Astrocyte (in vitro differentiated cells and primary cell): ENCODE measurements around the gene OR8D2. TPM values are rescaled to one million over a fixed set of nuclear protein-coding genes. Genes with fewer than 3 reads are reported as not detected.
A peak's percentile ranks its signal among the peaks of the same experiment; 100 is the strongest.
"Not testable (repeated sequence)": the region's sequence is repeated elsewhere in the genome, so short reads cannot be mapped to it uniquely, and the experiment has no call there.

Experiments used
- DNase-seq: peaks from one replicate; pipeline ENCODE4 v3.0.0-alpha.2; 2010; ENCODE audit warnings: low read depth
- FAIRE-seq: peaks from 2 replicates; lab custom pipeline; 2011; peaks lifted over from hg19 to GRCh38; lab: Jason Lieb, UNC
- H2AFZ ChIP-seq: 2 replicates; pipeline ENCODE4 v1.6.0; 2012; ENCODE audit warnings: low read depth, low read length, inconsistent platforms
- H3K27ac ChIP-seq: 2 replicates; pipeline ENCODE4 v1.5.1; 2011; ENCODE audit warnings: low read depth, low read length, inconsistent platforms
- H3K27me3 ChIP-seq: 2 replicates; pipeline ENCODE4 v1.6.0; 2011; ENCODE audit warnings: low read length, inconsistent platforms; ENCODE audit not compliant: insufficient read depth
- H3K36me3 ChIP-seq: 2 replicates; pipeline ENCODE4 v1.5.1; 2011; ENCODE audit warnings: low read length, inconsistent platforms; ENCODE audit not compliant: insufficient read depth
- H3K4me1 ChIP-seq: 2 replicates; pipeline ENCODE4 v1.5.1; 2011; ENCODE audit warnings: low read length, inconsistent platforms; ENCODE audit not compliant: insufficient read depth
- H3K4me2 ChIP-seq: 2 replicates; pipeline ENCODE4 v1.6.0; 2012; ENCODE audit warnings: low read length, inconsistent platforms
- H3K4me3 ChIP-seq: 2 replicates; pipeline ENCODE4 v1.5.1; 2011; ENCODE audit warnings: low read depth, mild to moderate bottlenecking, low read length, inconsistent platforms; ENCODE audit not compliant: insufficient read depth
- H3K79me2 ChIP-seq: 2 replicates; pipeline ENCODE4 v1.6.0; 2012; ENCODE audit warnings: mild to moderate bottlenecking, low read length, inconsistent platforms; ENCODE audit not compliant: insufficient read depth
- H3K9ac ChIP-seq: 2 replicates; pipeline ENCODE4 v1.6.0; 2012; ENCODE audit warnings: mild to moderate bottlenecking, low read length, inconsistent platforms
- H3K9me3 ChIP-seq: 2 replicates; pipeline ENCODE4 v1.5.1; 2012; ENCODE audit warnings: low read depth, mild to moderate bottlenecking, low read length, inconsistent platforms; ENCODE audit not compliant: insufficient read depth
- H4K20me1 ChIP-seq: 2 replicates; pipeline ENCODE4 v1.6.0; 2012; ENCODE audit warnings: low read length, inconsistent platforms; ENCODE audit not compliant: insufficient read depth
- H3K27ac Mint-ChIP-seq: one replicate; pipeline ENCODE4 v1.8.0; 2021; ENCODE audit warnings: mild to moderate bottlenecking, mixed read lengths; ENCODE audit not compliant: unreplicated experiment
- H3K27me3 Mint-ChIP-seq: one replicate; pipeline ENCODE4 v1.8.0; 2021; ENCODE audit warnings: low read depth, mixed read lengths; ENCODE audit not compliant: unreplicated experiment
- H3K36me3 Mint-ChIP-seq: one replicate; pipeline ENCODE4 v1.8.0; 2021; ENCODE audit warnings: low read depth, mixed read lengths; ENCODE audit not compliant: unreplicated experiment
- H3K4me1 Mint-ChIP-seq: one replicate; pipeline ENCODE4 v1.8.0; 2021; ENCODE audit warnings: low read depth, mixed read lengths; ENCODE audit not compliant: unreplicated experiment
- H3K4me3 Mint-ChIP-seq: one replicate; pipeline ENCODE4 v1.8.0; 2021; ENCODE audit warnings: mild to moderate bottlenecking, moderate library complexity, mixed read lengths; ENCODE audit not compliant: unreplicated experiment
- H3K9me3 Mint-ChIP-seq: one replicate; pipeline ENCODE4 v1.8.0; 2021; ENCODE audit warnings: mild to moderate bottlenecking, mixed read lengths; ENCODE audit not compliant: unreplicated experiment
- EZH2 ChIP-seq: IDR thresholded peaks from 2 replicates; pipeline ENCODE4 v1.6.1; 2012; ENCODE audit warnings: mild to moderate bottlenecking, low read length, inconsistent platforms; ENCODE audit not compliant: insufficient read depth
- total RNA-seq: library from RNA; stranded (reverse); gene quantifications from 2 replicates; pipeline ENCODE4 v1.2.1, GENCODE V29; 2021
- TF ChIP-seq, protein P1 (sequence below): IDR thresholded peaks from 2 replicates; pipeline ENCODE4 v1.5.1; 2011; ENCODE audit warnings: low read depth, mild to moderate bottlenecking, inconsistent platforms, low read length, moderate library complexity; ENCODE audit not compliant: insufficient read depth

The OR8D2 gene
- total RNA-seq, 1 donor from 2014 or later = not detected

DNA sequence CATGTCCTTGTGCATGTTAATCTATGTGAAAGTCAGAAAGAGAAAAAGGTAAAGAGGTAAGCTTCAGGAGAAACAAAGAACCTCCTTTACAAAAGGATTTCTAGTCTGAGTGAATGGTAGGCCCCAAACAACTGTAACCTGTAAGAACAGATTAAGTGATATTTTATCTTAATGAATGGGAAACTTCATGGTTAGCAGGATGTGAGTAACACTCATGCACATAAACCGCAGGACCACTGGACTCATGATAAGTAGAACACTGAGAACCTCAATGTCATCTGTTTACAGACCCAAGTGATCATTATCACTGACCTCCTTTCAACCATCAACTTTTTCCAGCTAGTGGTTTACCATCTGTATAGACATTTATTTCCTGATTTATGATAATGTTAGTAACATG is 43.9 kb downstream of the OR8D2 start:
- H3K27me3 Mint-ChIP-seq = no peaks in the 10 kb centered on the region
- H3K4me3 Mint-ChIP-seq = no peak overlapping the region
- H3K9me3 Mint-ChIP-seq = peaks cover 2% of the 10 kb centered on the region
- no peaks in the 10 kb centered on the region for H3K36me3 Mint-ChIP-seq
- no peaks in the 10 kb centered on the region for H3K4me1 ChIP-seq
- H2AFZ ChIP-seq = no peak overlapping the region
- no peak for TF ChIP-seq EZH2
- TF ChIP-seq, protein P1, sequence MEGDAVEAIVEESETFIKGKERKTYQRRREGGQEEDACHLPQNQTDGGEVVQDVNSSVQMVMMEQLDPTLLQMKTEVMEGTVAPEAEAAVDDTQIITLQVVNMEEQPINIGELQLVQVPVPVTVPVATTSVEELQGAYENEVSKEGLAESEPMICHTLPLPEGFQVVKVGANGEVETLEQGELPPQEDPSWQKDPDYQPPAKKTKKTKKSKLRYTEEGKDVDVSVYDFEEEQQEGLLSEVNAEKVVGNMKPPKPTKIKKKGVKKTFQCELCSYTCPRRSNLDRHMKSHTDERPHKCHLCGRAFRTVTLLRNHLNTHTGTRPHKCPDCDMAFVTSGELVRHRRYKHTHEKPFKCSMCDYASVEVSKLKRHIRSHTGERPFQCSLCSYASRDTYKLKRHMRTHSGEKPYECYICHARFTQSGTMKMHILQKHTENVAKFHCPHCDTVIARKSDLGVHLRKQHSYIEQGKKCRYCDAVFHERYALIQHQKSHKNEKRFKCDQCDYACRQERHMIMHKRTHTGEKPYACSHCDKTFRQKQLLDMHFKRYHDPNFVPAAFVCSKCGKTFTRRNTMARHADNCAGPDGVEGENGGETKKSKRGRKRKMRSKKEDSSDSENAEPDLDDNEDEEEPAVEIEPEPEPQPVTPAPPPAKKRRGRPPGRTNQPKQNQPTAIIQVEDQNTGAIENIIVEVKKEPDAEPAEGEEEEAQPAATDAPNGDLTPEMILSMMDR = no peak
- H3K27ac ChIP-seq = no peak overlapping the region
- no peak overlapping the region for H3K4me3 ChIP-seq
- H4K20me1 ChIP-seq = no peaks in the 10 kb centered on the region
- H3K27me3 ChIP-seq = peaks cover 3% of the 10 kb centered on the region
- H3K9ac ChIP-seq = no peak overlapping the region
- H3K27ac Mint-ChIP-seq = no peak overlapping the region
- no peaks in the 10 kb centered on the region for H3K36me3 ChIP-seq
- no peaks in the 10 kb centered on the region for H3K79me2 ChIP-seq
- DNase-seq (peak; percentile 96), FAIRE-seq (no peak)
- H3K4me2 ChIP-seq = peak overlapping the region; percentile 21
- no peaks in the 10 kb centered on the region for H3K9me3 ChIP-seq
- H3K4me1 Mint-ChIP-seq = no peaks in the 10 kb centered on the region

DNA sequence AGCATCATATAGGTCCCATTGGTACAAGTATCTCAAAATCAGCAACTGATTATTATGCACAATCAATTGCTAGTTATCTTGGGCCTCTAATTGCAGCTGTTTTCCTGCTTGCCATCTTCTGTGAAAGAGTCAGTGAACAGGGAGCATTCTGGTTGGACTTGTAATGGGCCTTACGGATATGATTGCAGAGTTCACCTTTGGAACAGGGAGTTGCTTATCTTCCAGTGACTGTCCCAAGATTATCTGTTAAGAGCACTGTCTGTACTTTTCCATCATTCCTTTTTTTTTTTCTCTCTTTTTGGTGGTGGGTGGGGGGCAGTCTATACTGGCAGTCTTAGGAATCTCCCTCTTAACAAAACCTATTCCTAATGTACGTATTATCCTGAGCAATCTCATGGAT is 46.0 kb downstream of the OR8D2 start:
- H3K79me2 ChIP-seq = no peaks in the 10 kb centered on the region
- no peaks in the 10 kb centered on the region for H3K4me1 ChIP-seq
- H3K36me3 ChIP-seq = no peaks in the 10 kb centered on the region
- H3K4me3 Mint-ChIP-seq = no peak overlapping the region
- H3K36me3 Mint-ChIP-seq = no peaks in the 10 kb centered on the region
- FAIRE-seq (no peak), DNase-seq (no peak)
- H3K27ac ChIP-seq = no peak overlapping the region
- H3K4me3 ChIP-seq = no peak overlapping the region
- no peaks in the 10 kb centered on the region for H3K9me3 Mint-ChIP-seq
- H3K27me3 Mint-ChIP-seq = no peaks in the 10 kb centered on the region
- no peaks in the 10 kb centered on the region for H3K4me1 Mint-ChIP-seq
- H2AFZ ChIP-seq = no peak overlapping the region
- no peak overlapping the region for H3K9ac ChIP-seq
- no peak overlapping the region for H3K27ac Mint-ChIP-seq
- TF ChIP-seq, protein P1 = no peak
- TF ChIP-seq EZH2 = no peak
- no peak overlapping the region for H3K4me2 ChIP-seq
- H3K9me3 ChIP-seq = no peaks in the 10 kb centered on the region
- no peaks in the 10 kb centered on the region for H4K20me1 ChIP-seq
- H3K27me3 ChIP-seq = peaks cover 3% of the 10 kb centered on the region

DNA sequence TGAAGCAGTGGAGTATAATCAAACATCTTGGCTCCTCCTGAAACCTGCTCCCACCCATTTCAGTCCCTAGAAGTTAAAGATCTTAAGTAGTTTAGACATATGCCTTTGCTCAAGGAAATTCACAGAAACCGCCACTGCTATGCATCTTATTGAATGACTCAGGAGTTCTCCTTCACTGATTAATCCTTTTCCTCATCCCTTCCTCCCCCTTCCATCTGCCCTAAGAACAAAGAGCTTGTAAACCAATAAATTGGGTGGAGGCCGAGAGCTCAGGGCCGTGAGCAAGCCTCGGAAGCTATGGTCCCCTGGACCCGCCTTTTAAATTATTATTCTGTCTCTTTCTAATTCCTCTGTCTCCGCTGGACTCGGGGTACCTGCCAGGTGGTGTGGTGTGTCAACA is 49.1 kb downstream of the OR8D2 start:
- H3K36me3 Mint-ChIP-seq, H3K4me3 ChIP-seq, H2AFZ ChIP-seq, H3K4me2 ChIP-seq, H3K9me3 Mint-ChIP-seq, H3K9ac ChIP-seq, H3K36me3 ChIP-seq, H4K20me1 ChIP-seq, H3K4me1 Mint-ChIP-seq, FAIRE-seq, H3K4me3 Mint-ChIP-seq, H3K27ac Mint-ChIP-seq, H3K9me3 ChIP-seq, H3K27ac ChIP-seq, H3K27me3 ChIP-seq, H3K79me2 ChIP-seq, H3K4me1 ChIP-seq, H3K27me3 Mint-ChIP-seq: not testable (repeated sequence)
- peak; percentile 42 for DNase-seq

Other genes starting within 250 kb of the OR8D2 start
- 8.6 and 8.7 TPM in 2 replicates for gene VWA5A, start 204.7 kb downstream of the OR8D2 start, total RNA-seq
- gene OR10D3, start 136.9 kb downstream of the OR8D2 start, total RNA-seq = not detected in 2 replicates
- not detected in 2 replicates for gene OR8G1, start 79.1 kb downstream of the OR8D2 start, total RNA-seq
- not detected in 2 replicates for gene OR8G5, start 63.8 kb downstream of the OR8D2 start, total RNA-seq
- not detected in 2 replicates for gene OR8D1, start 6.2 kb downstream of the OR8D2 start, total RNA-seq
- not detected in 2 replicates for gene OR8B2, start 64.3 kb upstream of the OR8D2 start, total RNA-seq
- gene OR8B3, start 78.8 kb upstream of the OR8D2 start, total RNA-seq = not detected in 2 replicates
- not detected in 2 replicates for gene OR8B4, start 104.7 kb upstream of the OR8D2 start, total RNA-seq
- gene OR8B8, start 125.5 kb upstream of the OR8D2 start, total RNA-seq = not detected in 2 replicates
- gene OR8B12, start 223.5 kb upstream of the OR8D2 start, total RNA-seq = not detected in 2 replicates
- not detected in 2 replicates for gene OR8A1, start 249.8 kb upstream of the OR8D2 start, total RNA-seq